ENCODE measurements around the gene LAD1.

Gene LAD1

GRCh38 chr1:201344206-201345080 is 54.7 kb downstream of the LAD1 start:
- DNase-seq: no peak

DNA sequence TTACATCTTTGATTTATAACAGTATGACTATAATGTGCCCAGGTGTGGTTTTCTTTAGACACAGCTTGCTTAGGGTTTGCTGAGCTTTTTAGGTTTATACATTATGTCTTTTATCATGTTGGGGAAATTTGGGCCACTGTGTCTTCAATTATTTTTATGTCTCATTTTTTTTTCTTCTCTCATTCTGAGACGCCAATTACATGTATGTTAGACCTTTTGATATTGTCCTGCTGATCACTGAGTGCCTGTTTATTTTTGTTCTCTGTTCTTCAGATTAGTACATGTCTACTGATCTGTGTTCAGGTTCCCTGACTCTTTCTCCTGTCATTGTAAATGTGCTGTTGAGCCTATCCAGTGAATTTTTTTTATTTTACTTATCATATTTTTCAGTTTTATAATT is 57.7 kb downstream of the LAD1 start:
- no peak for DNase-seq

DNA sequence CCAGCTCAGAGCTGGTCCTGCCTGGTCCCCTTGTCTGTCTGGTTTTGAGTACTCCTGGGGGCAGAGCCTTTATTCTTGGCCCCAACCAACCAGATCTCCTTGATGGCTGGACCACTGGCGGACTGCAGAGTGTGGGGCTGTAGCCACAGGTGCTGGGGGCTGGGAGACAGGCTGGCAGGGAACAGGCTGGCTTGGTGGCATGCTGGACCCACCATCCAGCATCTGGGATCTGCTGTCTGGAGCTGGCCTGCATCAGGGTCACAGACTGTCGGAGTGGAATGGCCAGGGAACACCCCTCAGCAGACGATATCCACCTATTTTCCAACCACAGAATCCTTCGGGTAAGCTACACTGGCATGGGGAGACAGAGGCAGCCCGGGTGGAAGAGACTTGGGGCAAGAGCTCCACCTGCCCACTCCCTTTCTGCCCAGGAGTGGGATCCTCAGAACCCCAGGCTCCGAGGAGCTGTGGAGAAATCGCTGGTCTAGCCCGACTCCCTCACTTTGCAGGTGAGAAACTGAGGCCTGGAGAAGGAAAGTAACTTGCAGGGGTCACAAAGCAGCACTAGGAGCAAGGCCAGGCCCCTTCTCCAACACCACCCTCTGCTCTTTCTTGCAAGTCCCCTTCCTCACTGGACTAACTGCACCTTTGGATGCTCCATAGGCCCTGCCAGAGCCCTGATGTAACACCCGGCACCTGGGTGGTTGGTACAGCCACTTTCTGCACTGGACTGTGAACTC is 62.2 kb downstream of the LAD1 start:
- no peak for DNase-seq

GRCh38 chr1:201335901-201336300 is 63.2 kb downstream of the LAD1 start:
- no peak for DNase-seq

DNA sequence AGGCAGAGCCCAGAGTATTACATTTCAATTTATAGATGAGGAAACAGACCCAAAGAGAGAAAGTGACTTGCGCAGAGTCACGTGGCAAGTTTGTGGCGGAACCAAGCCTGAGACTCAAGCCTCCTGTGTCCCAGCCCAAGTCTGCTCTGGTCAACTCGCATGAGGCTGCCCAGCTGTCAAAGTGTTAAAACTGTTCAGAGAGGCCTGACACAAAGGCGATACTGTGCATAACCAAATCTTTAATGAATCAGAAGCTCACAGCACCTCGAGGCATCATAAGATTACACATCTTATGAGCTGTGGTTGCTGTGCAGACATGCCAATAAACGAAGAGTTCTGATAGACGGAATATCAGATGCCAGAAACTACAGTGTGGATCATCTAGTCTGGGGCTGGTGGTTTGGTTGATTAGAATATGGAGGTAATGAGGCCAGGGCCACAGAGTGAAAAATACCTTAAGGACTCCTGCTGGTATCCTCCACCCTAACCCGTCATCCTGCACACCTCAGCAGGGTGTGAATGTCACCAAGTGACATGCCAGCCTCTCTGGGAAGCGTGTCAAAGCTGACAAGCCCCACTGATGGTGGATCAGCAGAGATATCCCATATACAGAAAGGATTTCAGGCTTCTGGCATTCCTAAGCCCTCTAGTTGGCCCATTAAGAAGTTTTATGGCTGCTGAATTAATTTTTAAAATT is 63.8 kb downstream of the LAD1 start:
- DNase-seq: no peak

DNA sequence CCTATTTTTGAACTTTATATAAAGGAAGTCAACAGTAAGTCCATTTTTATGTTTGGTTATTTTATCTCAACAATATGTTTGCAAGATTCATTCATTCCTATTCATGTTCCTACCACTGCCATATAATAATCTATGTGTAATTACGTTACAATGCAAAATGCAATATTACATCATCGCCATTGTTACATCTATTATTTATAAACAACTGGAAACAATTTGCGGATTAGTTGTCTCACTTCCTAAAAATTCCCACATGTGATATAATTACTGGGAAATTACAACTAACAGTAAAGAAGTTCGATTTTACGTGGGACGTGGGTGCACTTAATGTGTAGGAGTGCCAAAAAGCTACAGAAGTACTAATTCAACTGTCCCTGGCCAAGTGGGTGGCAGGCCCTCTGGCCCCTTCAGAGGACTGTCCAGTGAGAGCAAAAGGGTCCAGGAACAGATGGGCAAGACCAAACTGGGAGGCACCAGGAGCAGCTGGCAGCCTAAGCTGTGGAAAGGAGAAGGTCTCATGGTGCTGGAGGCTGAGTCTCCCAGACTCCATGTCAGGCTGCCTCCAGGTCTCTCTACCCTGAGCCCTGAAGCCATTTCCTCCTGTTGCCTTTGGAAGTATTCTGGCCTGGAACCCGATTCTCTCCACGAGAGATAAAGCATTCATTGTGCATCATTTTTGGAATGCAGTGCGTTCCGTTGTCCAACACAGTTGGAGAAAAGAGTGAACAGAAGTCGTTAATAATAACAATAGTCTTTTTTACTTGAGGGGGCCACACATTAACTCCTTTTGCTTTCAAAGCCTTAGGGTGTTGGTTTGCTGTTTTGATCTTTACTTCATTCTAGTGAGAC is 64.6 kb downstream of the LAD1 start:
- no peak for DNase-seq

GRCh38 chr1:201332616-201333335 is 66.3 kb downstream of the LAD1 start:
- DNase-seq: no peak

DNA sequence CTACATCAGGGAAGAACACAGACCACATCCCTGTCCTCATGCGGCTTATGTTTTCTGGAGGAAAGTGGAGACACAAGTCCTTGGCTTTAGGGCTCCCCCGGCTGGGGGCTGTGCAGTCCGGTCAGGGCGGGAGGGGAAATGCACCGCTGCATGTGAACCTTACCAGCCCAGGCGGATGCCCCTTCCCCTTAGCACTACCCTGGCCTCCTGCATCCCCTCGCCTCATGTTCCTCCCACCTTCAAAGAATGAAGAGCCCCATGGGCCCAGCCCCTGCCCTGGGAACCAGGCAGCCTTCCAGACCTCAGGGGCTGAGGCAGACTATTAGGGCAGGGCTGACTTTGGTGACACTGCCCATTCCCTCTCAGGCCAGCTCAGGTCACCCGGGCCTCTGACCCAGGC is 67.1 kb downstream of the LAD1 start:
- DNase-seq: no peak

DNA sequence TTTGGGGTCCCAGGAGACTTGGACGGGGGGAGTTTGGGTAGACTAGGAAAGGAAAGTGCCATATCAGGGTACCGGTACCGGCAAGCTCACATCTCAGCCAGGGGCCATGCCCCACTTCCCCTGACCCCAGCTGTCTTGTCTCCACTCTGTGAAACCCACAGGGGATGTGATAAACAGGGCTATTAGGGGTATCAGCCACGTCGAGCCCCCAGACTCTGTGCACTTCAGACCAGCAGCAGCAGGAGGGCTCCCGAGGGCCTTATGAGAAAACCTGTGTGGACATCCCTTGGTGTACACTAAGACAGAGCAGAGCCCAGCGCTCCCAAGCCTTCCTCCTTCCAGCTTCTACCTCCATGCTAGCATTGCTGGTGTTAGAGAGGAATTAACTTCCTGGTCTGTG is 68.0 kb downstream of the LAD1 start:
- DNase-seq: no peak
